ENCODE results near the gene C1orf56.

The C1orf56 gene

GRCh38 chr1:151059109-151060006, 11.8 kb downstream of the C1orf56 start, which contains the start of gene CDC42SE1:
TSS of gene CDC42SE1 (minus strand) at chr1:151059622. CDS start at chr1:151055730, 3,892 bp downstream.
- no CpG with 5 or more reads among the region's 58 CpGs for WGBS (ENCODE audit: extremely low coverage, insufficient coverage, insufficient read length)
- peaks cover 22 to 30% of the 10 kb centered on the region in 2 experiments for H3K36me3 ChIP-seq (ENCODE audit: control insufficient read depth in 1 of 2, insufficient read depth in 2 of 2, low read length in 2 of 2)

GRCh38 chr1:151060007-151060656, 12.6 kb downstream of the C1orf56 start, which contains the start of gene MLLT11:
TSS of gene MLLT11 (plus strand) at chr1:151060397. CDS start at chr1:151067225, 6,828 bp downstream.
- no peak within 1 kb of the TSS for H3K23ac ChIP-seq (ENCODE audit: low read length)
- peaks cover 21 to 25% of the 10 kb centered on the region in 2 experiments for H3K4me1 ChIP-seq (ENCODE audit: control insufficient read depth in 1 of 2, insufficient read depth in 2 of 2, low read length in 2 of 2)
- H2AK5ac ChIP-seq (ENCODE audit: low read length) = peak within 1 kb of the TSS; percentile 94
- H3K18ac ChIP-seq (ENCODE audit: low read length) = peak within 1 kb of the TSS; percentile 100
- H4K8ac ChIP-seq (ENCODE audit: low read depth, low read length) = peak within 1 kb of the TSS; percentile 97
- peaks cover 19 to 26% of the 10 kb centered on the region in 2 experiments for H3K36me3 ChIP-seq (ENCODE audit: control insufficient read depth in 1 of 2, insufficient read depth in 2 of 2, low read length in 2 of 2)
- peaks cover 27% of the 10 kb centered on the region for H3K79me1 ChIP-seq (ENCODE audit: low read length)
- peaks cover 42% of the 10 kb centered on the region for H3K79me2 ChIP-seq (ENCODE audit: control insufficient read depth, insufficient read depth, low read length, poor library complexity)
- peak within 1 kb of the TSS; percentile 98 for H3K4me3 ChIP-seq (ENCODE audit: low read depth, low read length)
- peak within 1 kb of the TSS; percentile 67 for H2BK12ac ChIP-seq (ENCODE audit: low read length)
- peak within 1 kb of the TSS; percentile 99 for H3K14ac ChIP-seq (ENCODE audit: low read length)
- H4K12ac ChIP-seq (ENCODE audit: low read depth, low read length) = peak within 1 kb of the TSS; percentile 97
- H3K27me3 ChIP-seq (ENCODE audit: insufficient read depth, low read length) = no peaks in the 10 kb centered on the region
- peak within 1 kb of the TSS; percentile 99 for H2BK120ac ChIP-seq (ENCODE audit: insufficient read depth, low read length, poor library complexity)
- no CpG with 5 or more reads among the region's 15 CpGs for WGBS (ENCODE audit: extremely low coverage, insufficient coverage, insufficient read length)
- H3K9ac ChIP-seq (ENCODE audit: low read length) = peak within 1 kb of the TSS; percentile 99
- H2BK5ac ChIP-seq (ENCODE audit: low read depth, low read length, poor library complexity) = peak within 1 kb of the TSS; percentile 99
- peak within 1 kb of the TSS; percentile 99 for H3K4ac ChIP-seq (ENCODE audit: low read depth, low read length)
- peak in 1 of 2 donors; percentile 31 for DNase-seq
- H4K91ac ChIP-seq (ENCODE audit: low read depth, low read length) = peak within 1 kb of the TSS; percentile 99
- no peaks in the 10 kb centered on the region for H3K9me3 ChIP-seq (ENCODE audit: insufficient read depth, low read depth, low read length)
- H3K27ac ChIP-seq (ENCODE audit: low read depth, low read length) = peak within 1 kb of the TSS; percentile 99
- H3K4me2 ChIP-seq (ENCODE audit: low read length) = peak within 1 kb of the TSS; percentile 88
- peak within 1 kb of the TSS; percentile 94 for H2AFZ ChIP-seq (ENCODE audit: insufficient read depth, low read length, poor library complexity)

More at GRCh38 chr1:151059109-151060006, 11.8 kb downstream of the C1orf56 start, which contains the start of gene CDC42SE1:
- H2BK5ac ChIP-seq (ENCODE audit: low read depth, low read length, poor library complexity) = peak within 1 kb of the TSS; percentile 99
- H3K79me2 ChIP-seq (ENCODE audit: control insufficient read depth, insufficient read depth, low read length, poor library complexity) = peaks cover 39% of the 10 kb centered on the region
- H3K4ac ChIP-seq (ENCODE audit: low read depth, low read length) = peak within 1 kb of the TSS; percentile 99
- peak; percentile 80 to 88 for DNase-seq
- peak within 1 kb of the TSS; percentile 99 for H3K9ac ChIP-seq (ENCODE audit: low read length)
- no peaks in the 10 kb centered on the region for H3K9me3 ChIP-seq (ENCODE audit: insufficient read depth, low read depth, low read length)
- H4K8ac ChIP-seq (ENCODE audit: low read depth, low read length) = peak within 1 kb of the TSS; percentile 97
- H3K79me1 ChIP-seq (ENCODE audit: low read length) = peaks cover 27% of the 10 kb centered on the region
- H2BK12ac ChIP-seq (ENCODE audit: low read length) = peak within 1 kb of the TSS; percentile 67
- peak within 1 kb of the TSS; percentile 99 for H2BK120ac ChIP-seq (ENCODE audit: insufficient read depth, low read length, poor library complexity)
- H3K27me3 ChIP-seq (ENCODE audit: insufficient read depth, low read length) = no peaks in the 10 kb centered on the region
- H4K91ac ChIP-seq (ENCODE audit: low read depth, low read length) = peak within 1 kb of the TSS; percentile 99
- peak within 1 kb of the TSS; percentile 97 for H4K12ac ChIP-seq (ENCODE audit: low read depth, low read length)
- H3K23ac ChIP-seq (ENCODE audit: low read length) = no peak within 1 kb of the TSS
- H2AK5ac ChIP-seq (ENCODE audit: low read length) = peak within 1 kb of the TSS; percentile 94
- H3K4me3 ChIP-seq (ENCODE audit: low read depth, low read length) = peak within 1 kb of the TSS; percentile 98
- peak within 1 kb of the TSS; percentile 88 for H3K4me2 ChIP-seq (ENCODE audit: low read length)
- H3K18ac ChIP-seq (ENCODE audit: low read length) = peak within 1 kb of the TSS; percentile 100
- H3K4me1 ChIP-seq (ENCODE audit: control insufficient read depth in 1 of 2, insufficient read depth in 2 of 2, low read length in 2 of 2) = peaks cover 19 to 25% of the 10 kb centered on the region in 2 experiments
- H3K14ac ChIP-seq (ENCODE audit: low read length) = peak within 1 kb of the TSS; percentile 99
- H3K27ac ChIP-seq (ENCODE audit: low read depth, low read length) = peak within 1 kb of the TSS; percentile 99
- H2AFZ ChIP-seq (ENCODE audit: insufficient read depth, low read length, poor library complexity) = peak within 1 kb of the TSS; percentile 94

DNA sequence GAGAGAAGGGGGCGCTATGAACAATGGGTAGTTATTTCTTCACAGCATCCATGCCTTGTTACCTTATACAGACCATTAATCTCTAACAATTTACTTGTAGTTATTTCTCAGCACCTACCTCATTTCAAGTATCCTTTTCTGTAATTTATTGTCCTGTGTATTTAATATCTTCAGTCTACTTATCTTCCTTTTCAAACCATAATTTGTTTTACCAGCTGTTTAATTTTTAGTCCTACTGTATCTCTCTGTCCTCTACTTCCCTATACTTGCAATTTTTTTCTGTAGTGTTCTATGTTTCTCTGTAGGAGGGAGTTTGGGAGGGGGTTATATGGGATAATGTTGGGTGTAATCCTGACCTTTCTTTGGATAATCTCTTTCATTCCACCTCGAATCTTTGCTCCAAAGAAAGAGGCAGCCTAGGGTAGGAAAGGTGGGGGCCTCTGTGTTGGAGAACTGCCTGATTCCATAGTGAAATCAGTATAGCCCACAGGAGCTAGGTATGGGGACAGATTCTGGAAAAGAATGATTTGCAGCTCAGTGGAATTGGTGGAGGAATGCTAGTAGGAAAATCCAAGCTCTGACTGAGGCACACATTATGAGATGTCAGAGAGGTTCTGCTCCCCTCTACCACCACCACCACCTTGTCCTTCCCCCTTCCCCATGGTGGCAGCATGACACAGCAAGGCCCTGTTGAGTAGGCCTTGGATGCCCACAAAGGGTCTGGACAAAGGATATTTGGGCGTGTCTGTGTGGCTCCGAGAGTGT, 13.3 kb downstream of the C1orf56 start:
- peak overlapping the region; percentile 97 for H3K4ac ChIP-seq (ENCODE audit: low read depth, low read length)
- peak overlapping the region; percentile 81 for H2BK5ac ChIP-seq (ENCODE audit: low read depth, low read length, poor library complexity)
- peak overlapping the region; percentile 81 for H3K4me3 ChIP-seq (ENCODE audit: low read depth, low read length)
- DNase-seq = no peak
- H4K8ac ChIP-seq (ENCODE audit: low read depth, low read length) = peak overlapping the region; percentile 30
- H3K14ac ChIP-seq (ENCODE audit: low read length) = peak overlapping the region; percentile 55
- H3K79me1 ChIP-seq (ENCODE audit: low read length) = peaks cover 27% of the 10 kb centered on the region
- peak overlapping the region; percentile 23 for H2AK5ac ChIP-seq (ENCODE audit: low read length)
- H3K79me2 ChIP-seq (ENCODE audit: control insufficient read depth, insufficient read depth, low read length, poor library complexity) = peaks cover 42% of the 10 kb centered on the region
- peak overlapping the region; percentile 8 for H2AFZ ChIP-seq (ENCODE audit: insufficient read depth, low read length, poor library complexity)
- peak overlapping the region; percentile 88 for H3K9ac ChIP-seq (ENCODE audit: low read length)
- peaks cover 21% of the 10 kb centered on the region in 2 experiments for H3K4me1 ChIP-seq (ENCODE audit: control insufficient read depth in 1 of 2, insufficient read depth in 2 of 2, low read length in 2 of 2)
- peak overlapping the region; percentile 24 for H4K12ac ChIP-seq (ENCODE audit: low read depth, low read length)
- H3K27me3 ChIP-seq (ENCODE audit: insufficient read depth, low read length) = no peaks in the 10 kb centered on the region
- WGBS (ENCODE audit: extremely low coverage, insufficient coverage, insufficient read length) = no CpG with 5 or more reads among the region's 4 CpGs
- H3K18ac ChIP-seq (ENCODE audit: low read length) = peak overlapping the region; percentile 39
- peak overlapping the region; percentile 99 for H3K27ac ChIP-seq (ENCODE audit: low read depth, low read length)
- H4K91ac ChIP-seq (ENCODE audit: low read depth, low read length) = peak overlapping the region; percentile 64
- H2BK12ac ChIP-seq (ENCODE audit: low read length) = peak overlapping the region; percentile 32
- H3K4me2 ChIP-seq (ENCODE audit: low read length) = peak overlapping the region; percentile 88
- peak overlapping the region; percentile 68 for H2BK120ac ChIP-seq (ENCODE audit: insufficient read depth, low read length, poor library complexity)
- no peaks in the 10 kb centered on the region for H3K9me3 ChIP-seq (ENCODE audit: insufficient read depth, low read depth, low read length)
- H3K23ac ChIP-seq (ENCODE audit: low read length) = no peak overlapping the region
- peaks cover 13 to 21% of the 10 kb centered on the region in 2 experiments for H3K36me3 ChIP-seq (ENCODE audit: control insufficient read depth in 1 of 2, insufficient read depth in 2 of 2, low read length in 2 of 2)

Measured in trophoblast cell (in vitro differentiated cells and primary cell).